Gastrocnemius medialis (tissue), 4 donors: ENCODE measurements around the gene AIDA. TPM values are rescaled to one million over a fixed set of nuclear protein-coding genes. Genes with fewer than 3 reads are reported as not detected.

Experiments
- ATAC-seq, 2 donors: fragments of 150-250 bp; one replicate each; pipeline ENCODE4 v1.9.1; 2016
- DNase-seq, 2 donors: peaks; one replicate each; pipeline ENCODE4 v3.0.0-alpha.2; 2019
- H3K27ac ChIP-seq, 4 donors: fragments of 200-600 bp; sonication (generic); 1 replicate in 1 of 4; 2 replicates in 3 of 4; pipeline ENCODE4 v1.5.1; 2016 to 2018; ENCODE audit warnings: mild to moderate bottlenecking in 2 of 4, moderate library complexity in 1 of 4
- H3K27me3 ChIP-seq, 3 donors: fragments of 200-600 bp; sonication (generic) in 2 of 3; 1 replicate in 1 of 3; 2 replicates in 2 of 3; pipeline versions ENCODE4 v1.5.1 to v1.6.0; 2016 to 2019; ENCODE audit warnings: mild to moderate bottlenecking in 1 of 3, moderate library complexity in 1 of 3
- H3K36me3 ChIP-seq, 2 donors: fragments of 200-600 bp; sonication (generic) in 1 of 2; one replicate each; pipeline ENCODE4 v1.5.1; 2017 to 2018
- H3K4me1 ChIP-seq, 2 donors: fragments of 200-600 bp; sonication (generic) in 1 of 2; one replicate each; pipeline ENCODE4 v1.5.1; 2016 to 2017; ENCODE audit warnings: mild to moderate bottlenecking in 2 of 2
- H3K4me3 ChIP-seq, 4 donors: fragments of 200-600 bp; sonication (generic) in 3 of 4; 1 replicate in 1 of 4; 2 replicates in 3 of 4; pipeline ENCODE4 v1.5.1; 2016 to 2019; ENCODE audit warnings: mild to moderate bottlenecking in 2 of 4
- H3K9me3 ChIP-seq, 3 donors: fragments of 200-600 bp; sonication (generic) in 2 of 3; 1 replicate in 1 of 3; 2 replicates in 2 of 3; pipeline ENCODE4 v1.5.1; 2016 to 2019
- POLR2A ChIP-seq, 2 donors: fragments of 450-650 bp; IDR thresholded peaks; one replicate each; pipeline ENCODE4 v1.6.1; 2017; ENCODE audit warnings: antibody characterized with exemption in 2 of 2, mild to moderate bottlenecking in 2 of 2, moderate library complexity in 2 of 2
- in situ Hi-C, 4 donors: fragments of 200-750 bp; cut with MboI; loops; one replicate each; pipeline versions ENCODE4 v1.15.0 to v1.8.0; 2017; ENCODE audit warnings: low sequenced_read_pairs in 4 of 4
- intact Hi-C: fragments of 100-400 bp; cut with DNase I; formaldehyde crosslinking; loops from one replicate; pipeline ENCODE4 v1.15.1; 2023; ENCODE audit warnings: low total_unique reads
- total RNA-seq, 4 donors: library from RNA; depleted of rRNA; stranded (reverse); fragments of >200 nt; gene quantifications; one replicate each; pipeline versions ENCODE4 v1.1.0 to v1.2.3, GENCODE V29; 2016
- TF ChIP-seq, protein P1 (sequence below), 5 experiments: fragments of 450-650 bp in 3 of 5; fragments of 200-600 bp in 2 of 5; sonication (generic) in 2 of 5; IDR thresholded peaks in 4 of 5; conservative IDR thresholded peaks in 1 of 5; 1 replicate in 4 of 5; 2 replicates in 1 of 5; pipeline ENCODE4 v1.5.1; 2016 to 2019; ENCODE audit warnings: antibody characterized with exemption in 5 of 5, mild to moderate bottlenecking in 3 of 5, moderate library complexity in 3 of 5

The AIDA gene
- total RNA-seq, 4 donors from 2014 or later: 19.6 to 32.8 (median 25.8) TPM

DNA sequence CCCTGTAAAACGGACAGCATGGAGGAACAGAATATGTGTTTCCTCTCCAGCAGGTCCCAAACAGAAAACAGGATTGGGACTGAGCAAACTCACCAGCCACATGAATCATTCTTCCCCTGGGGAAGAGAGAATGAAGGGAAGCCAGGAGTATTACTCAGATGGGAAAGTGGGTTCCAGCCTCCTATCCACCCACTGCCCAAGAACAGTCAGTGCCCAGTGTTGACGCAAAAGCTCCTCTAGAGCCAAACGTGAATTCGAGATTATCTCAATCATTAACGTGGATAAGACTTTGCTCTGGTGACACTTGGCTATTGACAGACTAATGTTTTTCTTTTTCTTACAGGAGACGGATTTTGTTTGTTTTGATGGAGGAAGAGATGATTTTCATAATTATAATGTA, 85.1 kb downstream of the AIDA start:
- no peaks in the 10 kb centered on the region for H3K4me1 ChIP-seq
- TF ChIP-seq, protein P1, sequence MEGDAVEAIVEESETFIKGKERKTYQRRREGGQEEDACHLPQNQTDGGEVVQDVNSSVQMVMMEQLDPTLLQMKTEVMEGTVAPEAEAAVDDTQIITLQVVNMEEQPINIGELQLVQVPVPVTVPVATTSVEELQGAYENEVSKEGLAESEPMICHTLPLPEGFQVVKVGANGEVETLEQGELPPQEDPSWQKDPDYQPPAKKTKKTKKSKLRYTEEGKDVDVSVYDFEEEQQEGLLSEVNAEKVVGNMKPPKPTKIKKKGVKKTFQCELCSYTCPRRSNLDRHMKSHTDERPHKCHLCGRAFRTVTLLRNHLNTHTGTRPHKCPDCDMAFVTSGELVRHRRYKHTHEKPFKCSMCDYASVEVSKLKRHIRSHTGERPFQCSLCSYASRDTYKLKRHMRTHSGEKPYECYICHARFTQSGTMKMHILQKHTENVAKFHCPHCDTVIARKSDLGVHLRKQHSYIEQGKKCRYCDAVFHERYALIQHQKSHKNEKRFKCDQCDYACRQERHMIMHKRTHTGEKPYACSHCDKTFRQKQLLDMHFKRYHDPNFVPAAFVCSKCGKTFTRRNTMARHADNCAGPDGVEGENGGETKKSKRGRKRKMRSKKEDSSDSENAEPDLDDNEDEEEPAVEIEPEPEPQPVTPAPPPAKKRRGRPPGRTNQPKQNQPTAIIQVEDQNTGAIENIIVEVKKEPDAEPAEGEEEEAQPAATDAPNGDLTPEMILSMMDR (IDR thresholded peaks at IDR 0.05 in 4 of 5, conservative IDR thresholded peaks at IDR 0.05 in 1 of 5): no peak
- no peak for TF ChIP-seq POLR2A (IDR thresholded peaks at IDR 0.05)
- H3K4me3 ChIP-seq: no peak overlapping the region
- DNase-seq: peak in 1 of 2 donors; percentile 30
- intact Hi-C loops: no loop called here
- no peaks in the 10 kb centered on the region for H3K27me3 ChIP-seq
- H3K9me3 ChIP-seq: no peaks in the 10 kb centered on the region
- H3K27ac ChIP-seq: no peak overlapping the region
- peak; percentile 51 to 60 for ATAC-seq
- H3K36me3 ChIP-seq: peaks cover 0 to 68% of the 10 kb centered on the region in 2 donors
- in situ Hi-C loops: loop anchor here (25.0 kb wide), 1 partner anchor 890 kb away; the partner anchor contains the start of gene DUSP10 (in 4 of the 4)

DNA sequence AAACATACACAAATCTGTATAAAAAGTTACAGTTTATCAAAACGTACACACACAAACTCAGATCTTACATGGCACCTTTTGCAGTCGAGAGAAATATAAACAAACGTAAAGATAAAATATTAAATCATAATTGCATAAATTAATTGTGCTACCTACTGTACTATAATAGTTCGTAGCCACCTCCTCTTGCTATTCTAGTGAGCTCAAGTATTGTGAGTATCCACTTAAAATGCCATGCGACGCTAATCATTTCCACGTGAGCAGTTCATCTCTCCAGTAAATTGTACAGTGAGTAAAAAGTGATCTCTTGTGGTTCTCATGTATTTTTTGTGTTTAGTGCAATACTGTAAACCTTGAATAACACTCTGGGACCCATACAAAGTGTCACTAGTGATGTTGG, 88.1 kb downstream of the AIDA start:
- Histone ChIP-seq H3K4me1 (peaks cover 5 to 6% of the 10 kb centered on the region in 2 donors), H3K27me3 (no peaks in the 10 kb centered on the region), H3K4me3 (no peak overlapping the region), H3K27ac (no peak overlapping the region), H3K9me3 (no peaks in the 10 kb centered on the region), H3K36me3 (peaks cover 0 to 65% of the 10 kb centered on the region in 2 donors)
- no peak for TF ChIP-seq POLR2A (IDR thresholded peaks at IDR 0.05)
- TF ChIP-seq, protein P1 (IDR thresholded peaks at IDR 0.05 in 4 of 5, conservative IDR thresholded peaks at IDR 0.05 in 1 of 5): no peak
- DNase-seq (no peak), ATAC-seq (no peak)
- in situ Hi-C loops: no loop called here
- intact Hi-C loops: no loop called here

DNA sequence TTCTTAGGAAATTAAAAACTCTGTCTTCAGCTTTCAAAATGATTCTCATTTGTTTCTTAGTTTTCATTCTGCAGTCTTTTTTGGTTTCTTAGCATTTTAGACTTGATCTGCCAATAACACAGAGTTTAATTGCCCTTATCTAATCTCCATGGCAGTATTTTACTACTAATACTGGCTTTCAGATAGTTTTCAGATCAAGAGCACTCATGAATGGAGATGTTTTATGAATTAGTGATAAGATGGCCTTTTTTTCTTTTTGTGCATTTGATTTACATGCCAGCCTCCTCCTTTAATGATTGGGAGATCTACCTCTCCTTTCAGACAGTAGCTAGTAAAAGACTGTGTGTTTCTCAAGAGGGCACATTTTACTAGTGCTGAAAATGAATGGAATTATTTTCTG, 88.8 kb downstream of the AIDA start:
- ATAC-seq (no peak), DNase-seq (no peak)
- H3K4me1 ChIP-seq: peaks cover 6 to 10% of the 10 kb centered on the region in 2 donors
- no peak overlapping the region for H3K4me3 ChIP-seq
- H3K27me3 ChIP-seq: no peaks in the 10 kb centered on the region
- intact Hi-C loops: no loop called here
- in situ Hi-C loops: no loop called here
- H3K9me3 ChIP-seq: no peaks in the 10 kb centered on the region
- no peak for TF ChIP-seq POLR2A (IDR thresholded peaks at IDR 0.05)
- TF ChIP-seq, protein P1 (IDR thresholded peaks at IDR 0.05 in 4 of 5, conservative IDR thresholded peaks at IDR 0.05 in 1 of 5): no peak
- H3K27ac ChIP-seq: no peak overlapping the region
- peaks cover 0 to 59% of the 10 kb centered on the region in 2 donors for H3K36me3 ChIP-seq

DNA sequence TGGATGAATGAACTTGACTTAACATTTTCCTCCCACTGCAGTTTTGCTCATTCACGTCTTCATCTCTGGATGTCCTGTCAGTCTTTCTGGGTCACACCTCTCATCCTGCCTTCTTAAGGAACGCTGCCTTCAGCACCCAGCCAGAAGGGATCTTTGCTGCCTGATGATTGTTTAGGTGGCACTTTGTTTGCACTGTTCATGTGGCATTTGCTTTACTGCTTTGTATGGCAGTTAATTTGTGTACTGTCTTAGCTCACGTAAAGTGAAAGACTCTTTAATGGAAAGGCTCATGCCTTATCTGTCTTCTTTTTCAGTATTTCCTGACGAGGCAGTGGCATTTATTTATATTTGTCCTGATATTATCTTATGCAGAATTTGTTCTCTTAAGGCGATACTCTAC, 89.5 kb downstream of the AIDA start:
- H3K27ac ChIP-seq: no peak overlapping the region
- in situ Hi-C loops: no loop called here
- H3K36me3 ChIP-seq: peaks cover 0 to 52% of the 10 kb centered on the region in 2 donors
- DNase-seq: no peak
- H3K4me1 ChIP-seq: peaks cover 6 to 10% of the 10 kb centered on the region in 2 donors
- intact Hi-C loops: no loop called here
- no peaks in the 10 kb centered on the region for H3K27me3 ChIP-seq
- no peaks in the 10 kb centered on the region for H3K9me3 ChIP-seq
- no peak overlapping the region for H3K4me3 ChIP-seq
- ATAC-seq: no peak
- no peak for TF ChIP-seq POLR2A (IDR thresholded peaks at IDR 0.05)
- TF ChIP-seq, protein P1 (IDR thresholded peaks at IDR 0.05 in 4 of 5, conservative IDR thresholded peaks at IDR 0.05 in 1 of 5): no peak

DNA sequence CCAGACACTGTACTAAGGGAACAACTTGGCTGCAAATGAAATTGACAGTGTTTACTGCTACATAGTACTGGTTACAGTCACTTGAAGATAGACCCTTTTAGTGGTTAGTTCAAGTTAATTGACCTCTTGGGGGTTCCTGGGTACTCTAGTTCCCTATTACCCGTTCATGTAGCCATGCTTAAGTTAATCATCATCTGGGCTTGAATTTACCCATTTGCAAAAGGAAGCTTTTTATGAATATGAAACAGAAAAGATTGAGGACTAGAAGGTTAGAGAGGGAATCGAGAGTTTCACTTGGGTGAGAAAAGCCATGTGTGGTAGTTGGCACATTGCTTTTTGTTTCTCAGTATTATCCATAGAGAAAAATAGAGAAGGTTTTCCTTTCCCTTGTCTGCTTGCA, 91.7 kb downstream of the AIDA start:
- Histone ChIP-seq H3K4me3 (no peak overlapping the region), H3K4me1 (peaks cover 12 to 13% of the 10 kb centered on the region in 2 donors), H3K27me3 (no peaks in the 10 kb centered on the region), H3K27ac (no peak overlapping the region), H3K36me3 (peaks cover 0 to 32% of the 10 kb centered on the region in 2 donors), H3K9me3 (no peaks in the 10 kb centered on the region)
- in situ Hi-C loops (no loop called here), intact Hi-C loops (no loop called here)
- TF ChIP-seq, protein P1 (IDR thresholded peaks at IDR 0.05 in 4 of 5, conservative IDR thresholded peaks at IDR 0.05 in 1 of 5): no peak
- no peak for TF ChIP-seq POLR2A (IDR thresholded peaks at IDR 0.05)
- DNase-seq (no peak), ATAC-seq (no peak)
